GM12891 (cell line): Measurements from ENCODE around the gene NOVA1.
"Not testable (repeated sequence)": the region's sequence is repeated elsewhere in the genome, so short reads cannot be mapped to it uniquely, and the experiment has no call there.

Source experiments
- POLR2A ChIP-seq: IDR thresholded peaks from 2 replicates; pipeline ENCODE4 v1.6.1; 2011; ENCODE audit warnings: low read depth, low read length, control low read depth
- TAF1 ChIP-seq: IDR thresholded peaks from 2 replicates; pipeline ENCODE4 v1.6.1; 2011; ENCODE audit warnings: low read depth, low read length, control low read depth

GRCh38 chr14:26645057-26645456 is 47.2 kb upstream of the NOVA1 start:
- TF ChIP-seq POLR2A, TAF1: not testable (repeated sequence)
